AG04450 (cell line): ENCODE results near the gene LAMP1. TPM values are rescaled to one million over a fixed set of nuclear protein-coding genes. Genes with fewer than 3 reads are reported as not detected.

Experiments used
- CTCF ChIA-PET: fragments of 300-600, 350-600 bp; formaldehyde crosslinking; extraction: SDS; loops from one replicate; lab custom pipeline; 2022; ENCODE audit warnings: antibody characterized with exemption, inconsistent platforms; lab: Charles Lee
- POLR2A ChIA-PET: fragments of 350-600 bp; formaldehyde crosslinking; extraction: SDS; loops from one replicate; lab custom pipeline; 2021; ENCODE audit warnings: antibody characterized with exemption, inconsistent platforms; lab: Yijun Ruan, JAX
- DNase-seq: peaks from one replicate; pipeline ENCODE4 v3.0.0-alpha.2; 2011; ENCODE audit warnings: low read depth, low spot score
- H3K27ac ChIP-seq: one replicate; pipeline ENCODE4 v1.5.1; 2012; ENCODE audit warnings: low read depth, low read length, control low read depth
- H3K27me3 ChIP-seq: one replicate; pipeline ENCODE4 v1.6.0; 2012; ENCODE audit warnings: low read length; ENCODE audit not compliant: control insufficient read depth, insufficient read depth
- H3K4me3 ChIP-seq: 2 replicates; pipeline ENCODE4 v1.5.1; 2011; ENCODE audit warnings: mild to moderate bottlenecking, low read depth, low read length, control low read depth
- H3K9me3 ChIP-seq: 2 replicates; pipeline ENCODE4 v1.5.1; 2012; ENCODE audit warnings: low read length; ENCODE audit not compliant: control insufficient read depth, insufficient read depth
- CTCF ChIP-seq: IDR thresholded peaks from 2 replicates; pipeline ENCODE4 v1.5.1; 2011; ENCODE audit warnings: low read depth, low read length, control low read depth, inconsistent platforms
- polyA plus RNA-seq: library from polyadenylated mRNA; depleted of rRNA; stranded (reverse); fragments of >200 nt; gene quantifications from 2 replicates; pipeline ENCODE4 v1.2.3, GENCODE V29; 2011

The LAMP1 gene
- polyA plus RNA-seq, 1 experiment: 247 TPM

- H3K4me3 ChIP-seq: no peak overlapping the region
- H3K9me3 ChIP-seq: no peaks in the 10 kb centered on the region
- no peak for DNase-seq
- no peak overlapping the region for H3K27ac ChIP-seq
- ChIA-PET CTCF (interaction anchor here (0.7 kb wide), 1 partner anchor 21 kb away, joined by 8 read pairs; no protein-coding TSS in a partner anchor), POLR2A (no interaction called here)
- no peaks in the 10 kb centered on the region for H3K27me3 ChIP-seq
- TF ChIP-seq CTCF: no peak
These were observed 19.0 kb downstream of the LAMP1 start for GRCh38 chr13:113315992-113316391.

- no peaks in the 10 kb centered on the region for H3K27me3 ChIP-seq
- DNase-seq: no peak
- no peak overlapping the region for H3K4me3 ChIP-seq
- TF ChIP-seq CTCF: no peak
- ChIA-PET POLR2A (no interaction called here), CTCF (no interaction called here)
- no peak overlapping the region for H3K27ac ChIP-seq
- no peaks in the 10 kb centered on the region; the same call in 1 of the 2 replicates for H3K9me3 ChIP-seq
These were observed 20.0 kb downstream of the LAMP1 start for GRCh38 chr13:113317031-113317430.

- TF ChIP-seq CTCF: no peak
- Histone ChIP-seq H3K27me3 (no peaks in the 10 kb centered on the region), H3K9me3 (no peaks in the 10 kb centered on the region; the same call in 1 of the 2 replicates), H3K4me3 (no peak overlapping the region), H3K27ac (no peak overlapping the region)
- no peak for DNase-seq
- ChIA-PET POLR2A (no interaction called here), CTCF (no interaction called here)
These were observed 21.9 kb downstream of the LAMP1 start for GRCh38 chr13:113318956-113319355.

GRCh38 chr13:113319371-113319770, 22.3 kb downstream of the LAMP1 start:
- Histone ChIP-seq H3K27me3 (no peaks in the 10 kb centered on the region), H3K27ac (no peak overlapping the region), H3K9me3 (no peaks in the 10 kb centered on the region; the same call in 1 of the 2 replicates), H3K4me3 (no peak overlapping the region)
- CTCF ChIA-PET: no interaction called here
- POLR2A ChIA-PET: no interaction called here
- no peak for DNase-seq
- TF ChIP-seq CTCF: no peak

- CTCF ChIA-PET: no interaction called here
- Histone ChIP-seq H3K27me3 (no peaks in the 10 kb centered on the region), H3K4me3 (no peak overlapping the region), H3K9me3 (no peaks in the 10 kb centered on the region; the same call in 1 of the 2 replicates), H3K27ac (no peak overlapping the region)
- DNase-seq: no peak
- no peak for TF ChIP-seq CTCF
- POLR2A ChIA-PET: no interaction called here
These were observed 23.3 kb downstream of the LAMP1 start for GRCh38 chr13:113320226-113320875.
